Islet precursor cell (in vitro differentiated cells): Measurements from ENCODE around the gene SLK.

Source experiments
- DNase-seq: peaks from one replicate; pipeline ENCODE4 v3.0.0-alpha.2; 2018

Gene SLK

GRCh38 chr10:103966671-103967447 is at the start of gene SLK:
TSS of gene SLK (plus strand) at chr10:103967140. CDS start at chr10:103967746, 606 bp downstream.
- peak; percentile 80 for DNase-seq

GRCh38 chr10:103917302-103918052 is 49.5 kb upstream of the SLK start:
- no peak for DNase-seq

GRCh38 chr10:103918053-103918846 is 48.7 kb upstream of the SLK start, which contains the start of gene STN1:
TSS of gene STN1 (minus strand) at chr10:103918184. CDS start at chr10:103917594, 590 bp downstream.
- peak; percentile 99 for DNase-seq

- DNase-seq = no peak
These were observed 47.3 kb upstream of the SLK start for GRCh38 chr10:103919648-103920025.

GRCh38 chr10:103921248-103921647 is 45.7 kb upstream of the SLK start:
- no peak for DNase-seq

GRCh38 chr10:103921750-103922195 is 45.2 kb upstream of the SLK start:
- DNase-seq = peak; percentile 68

- no peak for DNase-seq
These were observed 44.3 kb upstream of the SLK start for GRCh38 chr10:103922659-103923058.

- peak; percentile 62 for DNase-seq
These were observed 43.4 kb upstream of the SLK start for GRCh38 chr10:103923502-103923901.

GRCh38 chr10:103925591-103925990 is 41.3 kb upstream of the SLK start:
- DNase-seq = peak; percentile 67

GRCh38 chr10:103926722-103927319 is 40.1 kb upstream of the SLK start:
- DNase-seq = no peak

- DNase-seq = peak; percentile 61
These were observed 38.2 kb upstream of the SLK start for GRCh38 chr10:103928784-103929183.

- no peak for DNase-seq
These were observed 37.5 kb upstream of the SLK start for GRCh38 chr10:103929381-103929921.

- DNase-seq = no peak
These were observed 36.5 kb upstream of the SLK start for GRCh38 chr10:103930449-103930848.

- no peak for DNase-seq
These were observed 36.1 kb upstream of the SLK start for GRCh38 chr10:103930881-103931280.

GRCh38 chr10:103931603-103932002 is 35.3 kb upstream of the SLK start:
- peak; percentile 84 for DNase-seq

- no peak for DNase-seq
These were observed 34.7 kb upstream of the SLK start for GRCh38 chr10:103932271-103932670.

GRCh38 chr10:103932971-103933370 is 34.0 kb upstream of the SLK start:
- DNase-seq = no peak

GRCh38 chr10:103933557-103934121 is 33.3 kb upstream of the SLK start:
- DNase-seq = no peak

GRCh38 chr10:103934308-103934707 is 32.6 kb upstream of the SLK start:
- no peak for DNase-seq

- no peak for DNase-seq
These were observed 30.9 kb upstream of the SLK start for GRCh38 chr10:103936022-103936421.

GRCh38 chr10:103939522-103939921 is 27.4 kb upstream of the SLK start:
- DNase-seq = no peak

- DNase-seq = no peak
These were observed 25.1 kb upstream of the SLK start for GRCh38 chr10:103941801-103942200.
